ENCODE measurements around the gene TCF4.

TCF4 gene

GRCh38 chr18:55439056-55439455 is 148.9 kb downstream of the TCF4 start:
- H3K4me1 ChIP-seq (ENCODE audit: control insufficient read depth, insufficient read depth, low read length), result no peaks in the 10 kb centered on the region
- POLR2A ChIA-PET, result interaction anchor here (0.6 kb wide), 1 partner anchor 1192 kb away, joined by 3 read pairs; no protein-coding TSS in a partner anchor

More at GRCh38 chr18:55439056-55439455, 148.9 kb downstream of the TCF4 start:
- CTCF ChIA-PET, result interaction anchor here (2.4 kb wide), 1 partner anchor 24 kb away, joined by 13 read pairs; no protein-coding TSS in a partner anchor
- Histone ChIP-seq H3K27ac (ENCODE audit: extremely low read depth, low read depth, low read length) (no peak overlapping the region), H3K36me3 (ENCODE audit: control insufficient read depth in 2 of 2, insufficient read depth in 1 of 2, low read length in 2 of 2) (no peaks in the 10 kb centered on the region), H3K9me3 (ENCODE audit: control insufficient read depth, insufficient read depth, low read depth, low read length) (no peaks in the 10 kb centered on the region), H3K4me3 (ENCODE audit: low read depth, low read length) (no peak overlapping the region)
- TF ChIP-seq ZNF600 (tag by site-specific recombination; IDR thresholded peaks at IDR 0.05) (no peak), ZNF394 (tag by site-specific recombination; IDR thresholded peaks at IDR 0.05; ENCODE audit: borderline replicate concordance) (no peak), ZNF324 (tag by site-specific recombination; IDR thresholded peaks at IDR 0.05) (no peak), HOXC10 (CRISPR knock-in tag; IDR thresholded peaks at IDR 0.05) (no peak), ZNF785 (tag by site-specific recombination; IDR thresholded peaks at IDR 0.05) (no peak), ZBTB8A (tag by site-specific recombination; IDR thresholded peaks at IDR 0.05) (no peak), ZNF274 (IDR thresholded peaks at IDR 0.05; ENCODE audit: low read length) (no peak), ZNF274 (tag by site-specific recombination; IDR thresholded peaks at IDR 0.05; ENCODE audit: borderline replicate concordance) (no peak), ZNF707 (tag by site-specific recombination; IDR thresholded peaks at IDR 0.05) (no peak), ZBTB11 (tag by site-specific recombination; conservative IDR thresholded peaks at IDR 0.05; ENCODE audit: low read depth) (no peak), ZNF175 (tag by site-specific recombination; IDR thresholded peaks at IDR 0.05) (no peak), ZNF174 (tag by site-specific recombination; IDR thresholded peaks at IDR 0.05) (no peak), ZSCAN4 (tag by site-specific recombination; IDR thresholded peaks at IDR 0.05) (no peak), YY1 (tag by site-specific recombination; IDR thresholded peaks at IDR 0.05) (no peak), ZNF391 (tag by site-specific recombination; IDR thresholded peaks at IDR 0.05; ENCODE audit: borderline replicate concordance, low read depth) (no peak), ZBTB21 (tag by site-specific recombination; IDR thresholded peaks at IDR 0.05) (no peak), ZNF433 (tag by site-specific recombination; IDR thresholded peaks at IDR 0.05; ENCODE audit: low read depth) (no peak), ELK4 (IDR thresholded peaks at IDR 0.05; ENCODE audit: borderline replicate concordance, low read depth, low read length) (no peak), TSHZ1 (tag by site-specific recombination; IDR thresholded peaks at IDR 0.05; ENCODE audit: borderline replicate concordance) (no peak), ZBTB6 (tag by site-specific recombination; IDR thresholded peaks at IDR 0.05) (no peak), ZNF341 (tag by site-specific recombination; IDR thresholded peaks at IDR 0.05; ENCODE audit: low read depth) (no peak)
